Stimulated activated CD4-positive, alpha-beta T cell treated with anti-CD3 and anti-CD28 coated beads, Interleukin-15, amount 100 ng/mL, for 48 hours (primary cell): Measurements from ENCODE around the gene GJB5.
"Not testable (repeated sequence)": the region's sequence is repeated elsewhere in the genome, so short reads cannot be mapped to it uniquely, and the experiment has no call there.

Experiments used
- DNase-seq, 2 donors: peaks; one replicate each; pipeline ENCODE4 v3.0.0-alpha.2; 2020; ENCODE audit warnings: low read depth in 2 of 2

GJB5 gene

DNA sequence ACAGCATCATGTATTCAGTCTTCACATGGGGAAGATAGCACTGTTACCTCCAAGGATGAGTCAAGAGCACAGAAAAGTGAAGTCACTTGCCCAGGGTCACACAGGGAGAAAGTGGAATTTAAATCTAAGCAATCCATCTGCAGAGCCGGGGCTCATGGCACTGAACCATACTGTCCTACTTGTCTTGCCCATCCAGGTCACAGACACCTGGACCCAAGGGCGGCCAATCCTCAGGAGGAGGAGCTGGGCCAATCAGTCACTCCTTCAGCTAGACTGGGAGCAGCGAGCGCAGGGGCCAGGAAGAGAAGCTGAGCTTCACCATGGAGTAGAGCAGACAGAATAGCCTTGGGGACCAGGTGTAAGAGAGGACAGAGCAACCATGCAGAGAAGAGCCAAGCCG lies 9.2 kb upstream of the GJB5 start:
- DNase-seq = no peak

DNA sequence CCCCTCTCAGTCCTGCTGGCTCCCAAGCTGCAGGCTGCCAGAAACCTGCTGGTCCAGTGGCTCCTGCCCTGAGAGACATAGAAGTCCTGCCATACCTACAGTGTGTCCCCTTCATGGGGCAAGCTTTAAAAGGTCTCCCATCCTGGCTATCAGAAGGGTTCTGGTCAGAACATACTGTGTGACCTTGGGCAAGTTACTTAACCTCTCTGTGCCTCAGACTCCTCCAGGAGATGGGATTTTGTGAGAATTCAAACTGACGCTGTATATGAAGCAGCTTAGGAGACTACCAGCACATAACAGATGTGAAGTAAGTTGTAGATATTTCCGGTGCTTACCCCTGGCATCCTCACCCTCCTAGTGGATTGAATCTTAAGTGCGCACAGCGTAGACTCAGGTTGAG lies 8.7 kb upstream of the GJB5 start:
- no peak for DNase-seq

DNA sequence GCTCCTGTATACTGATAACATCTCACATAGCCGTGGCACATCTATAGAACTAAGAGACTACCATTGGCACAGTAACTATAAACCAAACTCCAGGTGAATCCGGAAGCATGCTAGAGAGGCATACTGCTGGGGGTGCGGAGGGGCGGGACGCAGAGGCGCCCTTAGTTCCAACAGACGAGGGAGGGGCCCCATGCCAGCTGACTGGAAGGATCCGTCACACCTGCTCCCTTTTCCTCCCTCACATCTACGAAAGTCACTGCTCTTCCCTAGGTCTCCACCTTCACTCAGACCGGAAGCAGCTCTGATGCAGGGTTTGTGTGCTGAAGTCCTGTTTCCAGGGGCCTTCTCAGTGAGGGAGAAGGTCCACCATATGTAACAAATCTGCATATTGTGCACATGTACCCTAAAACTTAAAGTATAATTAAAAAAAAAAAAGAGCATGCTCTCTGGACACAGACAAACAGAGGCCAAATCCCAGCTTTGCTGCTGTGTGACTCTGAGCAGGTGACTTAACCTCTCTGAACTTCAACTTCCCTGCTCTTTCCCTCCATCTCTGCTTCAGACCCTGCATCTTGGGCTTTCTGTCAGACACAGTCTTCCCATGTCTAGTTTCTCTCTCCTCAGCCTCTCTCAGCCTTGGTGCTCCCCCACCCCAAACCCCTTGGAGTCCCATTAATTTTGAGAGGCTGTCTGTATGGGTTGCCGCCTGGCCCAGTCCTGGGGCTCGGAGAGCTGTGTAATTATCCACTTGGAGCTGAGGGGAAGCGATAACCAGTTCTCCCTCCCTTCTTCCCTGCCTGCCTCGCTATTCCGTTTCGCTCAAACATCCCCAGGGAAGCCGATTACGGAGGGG lies 7.8 kb upstream of the GJB5 start:
- no peak for DNase-seq

DNA sequence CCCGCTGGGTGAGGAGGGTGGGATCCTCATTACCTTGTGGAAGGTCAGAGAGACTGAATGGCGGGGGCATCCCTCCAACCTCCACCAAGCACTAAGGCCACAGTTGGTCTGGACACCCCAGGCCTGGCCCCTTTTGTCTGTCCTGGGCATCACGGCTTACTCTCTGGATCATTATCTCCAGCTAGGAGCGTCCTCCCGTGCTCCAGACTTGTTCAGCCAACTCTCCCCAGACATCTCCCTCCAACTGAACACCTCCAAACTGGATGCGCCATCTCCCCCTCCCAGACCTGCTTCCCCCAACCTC lies 7.3 kb upstream of the GJB5 start:
- DNase-seq = no peak

DNA sequence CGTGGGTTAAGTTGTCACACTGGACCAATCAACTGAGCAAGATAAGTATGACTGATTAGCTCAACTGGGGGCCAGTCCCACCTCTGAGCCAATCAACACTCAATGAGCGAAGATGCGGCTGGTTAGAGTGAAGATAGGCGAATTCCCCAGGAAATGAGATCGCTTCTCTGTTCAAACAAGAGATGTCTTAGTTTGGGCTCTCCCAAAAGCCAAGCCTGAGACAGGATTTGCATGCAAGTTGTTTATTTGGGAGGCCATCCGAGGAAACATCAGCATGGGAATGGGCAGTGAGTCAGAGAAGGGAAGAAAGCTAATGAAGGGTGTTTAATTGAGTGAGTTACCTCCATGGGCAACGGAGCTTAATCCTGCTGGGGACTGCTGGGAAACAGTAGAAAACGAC lies 4.9 kb upstream of the GJB5 start:
- no peak for DNase-seq

DNA sequence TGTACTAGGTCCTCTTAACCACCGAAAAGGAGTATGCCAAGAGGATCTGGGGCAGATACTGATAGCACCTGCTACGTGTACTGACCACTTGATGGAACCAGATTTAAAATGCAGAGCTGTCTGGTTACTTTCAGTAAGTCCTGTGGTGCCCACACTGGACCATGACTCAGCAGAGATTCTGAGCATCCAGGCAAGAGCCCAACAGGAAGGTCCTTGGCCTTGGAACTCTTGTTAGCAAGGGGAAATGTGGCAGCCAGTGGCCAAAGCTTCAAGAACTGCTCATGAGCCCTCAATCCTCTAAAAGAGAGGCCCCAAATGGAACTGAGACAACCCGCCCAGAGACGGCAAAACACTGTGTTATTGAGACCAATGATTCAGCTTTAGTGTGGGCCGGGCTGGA lies 4.2 kb upstream of the GJB5 start:
- no peak for DNase-seq

DNA sequence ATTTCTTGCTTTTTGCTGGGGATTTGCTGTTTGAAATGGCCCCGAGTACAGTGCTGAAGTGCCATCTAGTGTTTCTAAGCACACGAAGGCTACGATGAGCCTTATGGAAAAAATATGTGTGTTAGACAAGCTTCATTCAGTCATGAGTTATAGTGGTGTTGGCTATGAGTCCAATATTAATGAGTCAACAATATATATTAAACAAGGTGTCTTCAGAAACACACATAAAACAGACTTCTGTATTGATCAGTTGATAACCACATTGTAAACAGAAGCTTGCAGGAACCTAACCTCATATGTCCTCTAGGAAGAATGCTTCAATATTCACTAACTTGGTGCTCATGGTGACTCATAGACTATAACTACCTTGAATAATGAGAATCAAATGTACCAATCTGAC lies 1.7 kb upstream of the GJB5 start:
- DNase-seq = no peak

DNA sequence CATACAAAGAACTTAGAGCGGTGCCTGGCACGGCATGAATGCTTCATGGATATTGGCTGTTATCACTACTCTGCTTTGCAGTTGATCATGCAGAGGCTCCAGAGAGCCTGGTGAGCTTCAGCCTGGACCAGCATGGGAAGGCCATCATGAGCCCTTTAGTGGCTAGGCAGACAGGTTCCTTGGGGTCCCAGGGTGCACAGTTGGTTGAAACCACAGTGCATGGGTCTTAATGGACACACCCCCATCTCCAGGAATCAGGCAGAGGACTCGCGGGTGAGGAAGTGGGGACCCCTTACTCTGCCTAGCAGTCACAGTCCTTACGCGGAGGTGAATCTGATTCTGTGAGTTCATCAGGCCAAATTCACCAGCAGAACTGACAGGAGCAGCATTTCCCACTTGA lies 1.1 kb downstream of the GJB5 start:
- DNase-seq = no peak

DNA sequence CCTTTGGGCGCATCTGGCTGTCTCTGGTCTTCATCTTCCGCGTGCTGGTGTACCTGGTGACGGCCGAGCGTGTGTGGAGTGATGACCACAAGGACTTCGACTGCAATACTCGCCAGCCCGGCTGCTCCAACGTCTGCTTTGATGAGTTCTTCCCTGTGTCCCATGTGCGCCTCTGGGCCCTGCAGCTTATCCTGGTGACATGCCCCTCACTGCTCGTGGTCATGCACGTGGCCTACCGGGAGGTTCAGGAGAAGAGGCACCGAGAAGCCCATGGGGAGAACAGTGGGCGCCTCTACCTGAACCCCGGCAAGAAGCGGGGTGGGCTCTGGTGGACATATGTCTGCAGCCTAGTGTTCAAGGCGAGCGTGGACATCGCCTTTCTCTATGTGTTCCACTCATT lies 2.5 kb downstream of the GJB5 start:
- DNase-seq = no peak

DNA sequence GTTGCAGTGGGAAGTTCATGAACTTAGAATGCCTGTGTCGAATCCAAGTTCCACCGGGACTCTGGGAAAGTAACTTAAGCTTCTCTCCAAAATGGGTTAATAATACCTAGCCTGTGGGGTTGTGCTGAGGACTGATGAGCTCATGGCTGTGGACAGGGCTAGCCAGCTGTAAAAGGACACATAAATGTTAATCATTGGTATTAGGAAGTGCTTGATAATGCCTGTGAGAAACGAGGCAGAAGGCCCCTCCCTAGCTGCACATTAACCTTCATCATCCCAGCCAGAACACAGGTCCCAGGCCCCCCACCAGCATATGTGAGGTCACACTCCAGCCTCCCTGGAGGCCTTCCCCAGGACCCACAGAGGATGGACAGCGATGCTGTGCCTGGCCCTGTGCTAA lies 3.9 kb downstream of the GJB5 start:
- no peak for DNase-seq

DNA sequence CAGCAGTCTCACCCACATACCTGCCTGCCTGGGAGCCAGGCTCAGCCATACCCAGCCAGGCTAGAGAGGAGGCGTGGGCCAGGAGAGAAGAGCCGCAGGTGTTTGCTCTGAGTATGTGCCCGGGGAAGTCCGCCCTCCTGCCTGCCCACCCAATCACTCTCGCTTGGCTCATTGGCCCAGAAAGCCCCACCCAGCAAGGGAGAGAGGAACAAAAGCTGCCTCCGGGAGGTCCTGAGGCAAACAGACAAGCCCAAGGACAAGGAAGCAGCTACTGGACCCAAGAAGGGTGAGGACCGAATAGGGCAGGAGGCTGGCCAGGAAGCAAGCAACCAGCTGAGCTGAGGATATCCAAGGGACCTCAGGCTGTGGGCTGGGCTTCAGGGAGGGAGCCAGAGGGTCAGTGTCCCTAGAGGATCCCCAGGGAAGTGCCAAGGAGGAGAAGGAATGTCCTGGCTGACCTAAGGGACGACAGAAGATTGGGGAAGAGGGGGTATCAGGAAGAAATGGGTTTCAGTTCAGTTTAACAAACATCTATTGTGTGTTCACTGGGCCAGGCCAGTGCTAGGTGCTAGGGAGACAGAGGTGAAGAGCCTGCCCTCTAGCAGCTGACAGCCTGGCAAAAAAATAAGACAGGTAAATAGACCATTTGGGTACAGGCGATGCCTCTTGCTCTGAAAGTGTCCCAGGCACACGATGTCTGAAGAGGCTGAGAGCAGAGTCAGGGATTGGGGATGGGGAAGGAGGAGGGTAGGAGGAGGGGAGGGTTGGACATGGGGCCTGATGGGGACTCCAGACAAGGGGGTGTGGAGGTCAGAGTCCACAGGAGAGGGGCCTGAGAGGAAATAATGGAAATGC lies 4.9 kb downstream of the GJB5 start, which contains the start of gene GJB4:
TSS of gene GJB4 (plus strand) at position 238 of the 855 bp plus-strand sequence. CDS start 1,515 bp downstream, outside the sequence.
- no peak for DNase-seq

DNA sequence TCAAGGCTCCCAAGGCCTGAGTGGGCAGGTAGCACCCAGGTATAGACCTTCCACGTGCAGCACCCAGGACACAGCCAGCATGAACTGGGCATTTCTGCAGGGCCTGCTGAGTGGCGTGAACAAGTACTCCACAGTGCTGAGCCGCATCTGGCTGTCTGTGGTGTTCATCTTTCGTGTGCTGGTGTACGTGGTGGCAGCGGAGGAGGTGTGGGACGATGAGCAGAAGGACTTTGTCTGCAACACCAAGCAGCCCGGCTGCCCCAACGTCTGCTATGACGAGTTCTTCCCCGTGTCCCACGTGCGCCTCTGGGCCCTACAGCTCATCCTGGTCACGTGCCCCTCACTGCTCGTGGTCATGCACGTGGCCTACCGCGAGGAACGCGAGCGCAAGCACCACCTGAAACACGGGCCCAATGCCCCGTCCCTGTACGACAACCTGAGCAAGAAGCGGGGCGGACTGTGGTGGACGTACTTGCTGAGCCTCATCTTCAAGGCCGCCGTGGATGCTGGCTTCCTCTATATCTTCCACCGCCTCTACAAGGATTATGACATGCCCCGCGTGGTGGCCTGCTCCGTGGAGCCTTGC lies 6.4 kb downstream of the GJB5 start:
- no peak for DNase-seq

DNA sequence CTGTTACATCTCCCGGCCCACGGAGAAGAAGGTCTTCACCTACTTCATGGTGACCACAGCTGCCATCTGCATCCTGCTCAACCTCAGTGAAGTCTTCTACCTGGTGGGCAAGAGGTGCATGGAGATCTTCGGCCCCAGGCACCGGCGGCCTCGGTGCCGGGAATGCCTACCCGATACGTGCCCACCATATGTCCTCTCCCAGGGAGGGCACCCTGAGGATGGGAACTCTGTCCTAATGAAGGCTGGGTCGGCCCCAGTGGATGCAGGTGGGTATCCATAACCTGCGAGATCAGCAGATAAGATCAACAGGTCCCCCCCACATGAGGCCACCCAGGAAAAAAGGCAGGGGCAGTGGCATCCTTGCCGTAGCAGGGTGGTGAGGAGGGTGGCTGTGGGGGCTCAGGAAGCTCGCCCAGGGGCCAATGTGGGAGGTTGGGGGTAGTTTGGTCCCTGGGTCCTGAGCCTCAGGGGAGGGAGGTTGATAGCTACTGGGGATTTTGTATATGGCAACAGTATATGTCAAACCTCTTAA lies 7.0 kb downstream of the GJB5 start:
- DNase-seq = no peak

DNA sequence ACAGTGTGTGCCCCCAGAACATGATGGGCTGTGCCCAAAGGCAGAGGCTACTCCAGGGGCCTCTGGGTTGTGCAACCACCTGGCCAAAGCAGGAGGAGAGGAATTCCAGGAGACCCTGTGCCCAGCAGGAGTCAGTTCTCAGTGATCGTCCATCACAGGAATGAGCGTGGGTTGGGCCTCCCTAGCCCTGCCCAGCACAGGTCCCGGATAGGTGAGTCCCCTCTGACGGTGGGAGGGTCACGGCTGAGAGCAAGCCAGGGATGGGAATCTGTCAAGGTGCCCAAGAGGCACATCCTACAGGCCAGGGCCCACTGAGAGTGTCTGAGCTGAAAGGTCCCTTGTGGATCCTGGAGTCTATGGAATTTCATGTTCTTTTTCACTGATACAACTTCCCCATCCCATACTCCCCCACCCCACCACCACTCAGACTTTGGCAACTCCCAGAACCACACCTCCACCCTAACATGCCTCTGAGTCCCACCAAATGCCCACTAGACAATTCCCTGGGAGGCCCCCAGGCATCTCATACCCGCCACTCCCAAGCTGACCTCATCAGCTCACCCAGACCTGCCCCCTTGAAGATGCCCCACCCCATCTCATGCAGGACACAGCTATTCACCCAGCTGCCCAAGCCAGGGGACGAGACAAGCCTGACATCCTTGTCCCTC lies 7.8 kb downstream of the GJB5 start:
- DNase-seq = no peak

DNA sequence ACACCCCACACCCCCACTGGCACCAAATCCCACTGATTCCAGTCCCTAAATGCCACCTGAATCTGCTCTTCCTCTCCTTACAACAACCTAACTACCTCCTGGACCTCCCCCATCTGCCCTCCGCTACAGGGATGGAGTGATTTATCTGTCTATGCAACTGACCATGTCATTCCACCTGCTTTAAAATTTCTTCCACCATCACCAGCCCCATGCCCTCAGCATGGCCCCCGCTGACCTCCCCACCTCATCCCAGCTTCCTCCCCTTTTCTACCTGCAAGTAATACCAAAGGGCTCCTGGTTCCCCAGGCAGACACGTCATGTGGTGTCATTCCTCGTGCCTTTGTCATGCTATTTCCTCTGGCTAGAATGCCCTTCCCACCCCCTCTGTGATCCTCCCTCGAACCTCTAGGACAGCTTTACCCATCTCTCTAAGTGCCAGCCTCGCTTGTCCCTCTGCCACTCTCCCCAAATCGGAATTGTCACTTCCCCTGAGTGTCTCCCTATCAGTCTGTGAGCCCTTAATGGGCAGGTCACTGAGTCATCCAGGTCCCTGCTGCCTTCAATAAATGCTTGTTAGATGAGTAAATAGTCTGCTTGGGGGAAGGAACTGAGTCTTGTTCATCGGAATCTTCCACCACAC lies 8.4 kb downstream of the GJB5 start:
- DNase-seq = no peak

DNA sequence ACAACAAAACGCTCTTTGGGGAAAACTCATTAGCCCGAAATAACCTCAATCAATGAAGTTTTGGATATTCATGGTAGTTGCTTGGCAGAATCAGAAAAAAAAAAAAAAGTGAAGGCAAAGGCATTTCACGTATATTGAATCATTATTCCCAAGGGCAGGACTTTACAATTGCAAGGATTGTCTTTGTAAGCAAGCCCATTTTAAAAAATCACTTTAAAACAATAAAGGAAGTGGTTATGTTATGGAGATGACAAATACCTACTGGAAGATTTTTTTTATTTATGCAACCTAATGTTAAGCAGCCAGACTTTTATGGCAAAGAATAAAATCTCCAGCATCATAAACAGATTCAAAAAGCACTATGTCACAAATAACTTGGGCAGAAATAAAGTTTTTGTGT lies 14.0 kb downstream of the GJB5 start:
- no peak for DNase-seq

DNA sequence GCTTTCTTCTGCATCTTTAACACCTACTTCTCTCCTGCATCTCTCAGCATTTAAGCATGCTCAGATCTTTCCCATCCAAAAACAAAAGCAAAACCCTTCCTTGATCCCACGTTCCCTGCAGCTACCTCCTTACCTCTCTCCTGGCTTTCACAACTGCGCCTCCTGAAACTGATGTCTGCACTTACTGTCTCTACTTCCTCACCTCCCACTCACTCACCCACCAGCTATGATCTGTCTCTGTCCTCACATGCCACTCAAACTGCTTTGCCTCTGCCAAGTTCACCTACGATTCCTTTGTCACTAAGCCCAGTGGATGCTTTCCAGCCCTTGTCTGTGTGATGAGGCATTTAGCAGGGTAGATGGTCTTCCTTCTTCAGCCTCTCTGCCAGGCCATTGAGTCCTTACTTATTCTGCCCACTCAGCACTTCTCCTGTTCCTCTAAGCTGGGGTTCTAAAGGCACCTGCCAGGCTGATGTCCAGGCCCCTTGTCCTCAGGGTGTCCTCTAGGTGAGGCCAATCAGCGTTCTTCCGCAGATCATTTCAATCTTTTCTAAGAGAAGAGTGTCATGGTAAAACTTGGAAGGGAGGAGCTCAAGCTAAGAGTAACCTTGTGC lies 16.2 kb downstream of the GJB5 start:
- no peak for DNase-seq

DNA sequence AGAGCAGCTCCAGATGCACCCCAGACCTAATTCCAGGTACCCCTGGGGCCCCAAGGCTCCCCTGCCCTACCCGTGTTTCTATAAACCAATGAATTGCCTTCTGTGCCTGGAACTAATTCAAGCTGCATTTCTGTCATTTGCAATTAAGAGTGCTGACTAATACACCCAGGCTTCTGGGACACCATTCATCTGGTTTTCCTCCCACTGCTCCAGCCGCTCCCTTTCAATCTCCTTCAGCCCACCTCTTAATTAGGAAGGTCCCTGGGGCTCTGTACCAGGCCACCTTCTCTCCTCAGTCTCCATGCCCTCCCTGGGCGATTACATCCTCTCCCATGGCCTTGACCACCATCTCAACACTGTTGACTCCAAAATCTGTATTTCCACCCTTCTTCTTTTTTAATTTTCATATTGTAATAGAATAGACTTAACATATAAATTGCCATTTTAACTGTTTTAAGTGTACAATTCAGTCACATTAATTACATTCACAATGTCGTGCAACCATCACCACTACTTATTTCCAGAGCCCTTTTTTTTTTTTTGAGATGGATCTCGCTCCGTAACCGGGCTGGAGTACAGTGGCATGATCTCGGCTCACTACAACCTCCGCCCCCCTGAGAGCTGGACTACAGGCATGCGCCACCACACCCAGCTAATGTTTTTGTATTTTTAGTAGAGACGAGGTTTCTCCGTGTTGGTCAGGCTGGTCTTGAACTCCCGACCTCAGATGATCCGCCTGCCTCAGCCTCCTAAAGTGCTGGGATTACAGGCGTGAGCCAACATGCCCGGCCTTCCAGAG lies 16.9 kb downstream of the GJB5 start:
- DNase-seq = no peak

DNA sequence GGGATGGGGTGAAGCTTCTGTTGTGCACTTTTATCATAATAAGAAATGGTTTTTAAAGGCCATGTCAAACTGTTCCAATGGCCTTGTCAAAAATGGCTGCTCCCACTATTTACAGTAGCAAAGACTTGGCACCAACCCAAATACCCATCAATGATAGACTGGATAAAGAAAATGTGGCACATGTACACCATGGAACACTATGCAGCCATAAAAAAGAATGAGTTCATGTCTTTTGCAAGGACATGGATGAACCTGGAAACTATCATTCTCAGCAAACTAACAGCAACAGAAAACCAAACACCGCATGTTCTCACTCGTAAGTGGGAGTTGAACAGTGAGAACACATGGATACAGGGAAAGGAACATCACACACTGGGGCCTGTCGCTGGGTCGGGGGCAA lies 18.3 kb downstream of the GJB5 start:
- DNase-seq = not testable (repeated sequence)

DNA sequence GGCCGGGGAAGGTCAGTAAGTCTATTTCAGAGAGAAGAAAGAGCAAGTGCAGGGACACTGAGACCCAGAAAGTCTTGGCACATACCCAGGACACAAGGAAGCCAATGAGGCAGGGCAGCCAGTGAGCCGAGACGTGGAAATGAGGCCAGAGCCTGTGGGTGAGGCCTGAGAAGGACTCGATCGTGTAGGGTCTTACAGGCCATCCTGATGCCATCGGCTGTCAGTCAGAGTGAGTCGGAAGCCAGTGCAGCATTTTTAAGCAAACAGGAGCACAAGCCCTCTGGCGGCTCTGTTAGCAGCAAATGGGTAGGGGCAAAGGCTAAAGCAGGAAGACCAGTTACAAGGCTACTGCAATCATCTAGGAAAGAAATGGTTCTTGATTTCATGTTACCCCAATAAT lies 20.1 kb downstream of the GJB5 start:
- DNase-seq = no peak
